Inflammatory macrophage (primary cell): Measurements from ENCODE around the gene YPEL1.
"Not testable (repeated sequence)": the region's sequence is repeated elsewhere in the genome, so short reads cannot be mapped to it uniquely, and the experiment has no call there.

Source experiments
- DNase-seq, 2 donors: peaks; one replicate each; pipeline ENCODE4 v3.0.0-alpha.2; 2020 to 2022

The YPEL1 gene

DNA sequence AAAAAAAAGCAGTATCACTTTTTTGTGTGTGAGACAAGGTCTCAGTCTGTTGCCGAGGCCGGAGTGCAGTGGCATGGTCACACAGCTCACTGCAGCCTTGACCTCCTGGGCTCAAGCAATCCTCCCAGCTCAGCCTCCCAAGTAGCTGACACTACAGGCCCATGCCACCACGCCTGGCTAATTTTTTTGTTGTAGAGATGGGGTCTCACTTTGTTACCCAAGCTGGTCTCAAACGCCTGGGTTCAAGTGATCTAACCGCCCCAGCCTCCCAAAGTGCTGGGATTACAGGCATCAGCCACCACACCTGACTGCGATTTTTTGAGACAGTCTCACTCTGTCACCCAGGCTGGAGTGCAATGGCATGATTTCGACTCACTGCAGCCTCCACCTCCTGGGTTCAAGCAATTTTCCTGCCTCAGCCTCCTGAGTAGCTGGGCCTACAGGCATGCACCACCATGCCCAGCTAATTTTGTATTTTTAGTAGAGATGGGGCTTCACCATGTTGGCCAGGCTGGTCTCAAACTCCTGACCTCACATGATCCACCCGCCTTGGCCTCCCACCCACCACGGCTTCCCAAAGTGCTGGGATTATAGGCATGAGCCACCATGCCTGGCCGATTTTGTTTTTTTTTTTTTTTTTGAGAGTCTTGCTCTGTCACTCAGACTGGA, 15.3 kb downstream of the YPEL1 start:
- DNase-seq, result not testable (repeated sequence)

GRCh38 chr22:21719024-21719423, 16.6 kb downstream of the YPEL1 start:
- peak; percentile 48 to 67 for DNase-seq

- DNase-seq, result no peak
Observed at GRCh38 chr22:21718499-21718898, 17.1 kb downstream of the YPEL1 start.

- not testable (repeated sequence) for DNase-seq
Observed at GRCh38 chr22:21716395-21717122, 19.0 kb downstream of the YPEL1 start.

DNA sequence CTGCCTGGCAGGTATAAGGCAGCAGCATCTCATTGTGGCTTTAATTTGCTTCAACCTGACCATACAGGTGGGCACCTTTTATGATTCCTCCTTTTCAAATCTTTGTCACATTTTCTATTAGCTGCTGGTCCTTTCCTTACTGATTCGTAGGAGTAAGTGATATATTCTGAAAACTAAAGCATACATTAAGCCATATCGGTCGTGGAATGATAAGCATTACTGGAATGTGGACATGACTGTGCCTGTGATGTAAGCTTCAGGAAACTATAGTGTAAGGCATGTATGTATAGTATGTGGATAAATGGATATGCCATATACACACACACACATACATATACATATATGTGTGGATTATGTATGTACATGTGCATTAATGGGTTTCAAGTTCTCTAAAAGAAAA, 20.8 kb downstream of the YPEL1 start:
- no peak for DNase-seq

DNA sequence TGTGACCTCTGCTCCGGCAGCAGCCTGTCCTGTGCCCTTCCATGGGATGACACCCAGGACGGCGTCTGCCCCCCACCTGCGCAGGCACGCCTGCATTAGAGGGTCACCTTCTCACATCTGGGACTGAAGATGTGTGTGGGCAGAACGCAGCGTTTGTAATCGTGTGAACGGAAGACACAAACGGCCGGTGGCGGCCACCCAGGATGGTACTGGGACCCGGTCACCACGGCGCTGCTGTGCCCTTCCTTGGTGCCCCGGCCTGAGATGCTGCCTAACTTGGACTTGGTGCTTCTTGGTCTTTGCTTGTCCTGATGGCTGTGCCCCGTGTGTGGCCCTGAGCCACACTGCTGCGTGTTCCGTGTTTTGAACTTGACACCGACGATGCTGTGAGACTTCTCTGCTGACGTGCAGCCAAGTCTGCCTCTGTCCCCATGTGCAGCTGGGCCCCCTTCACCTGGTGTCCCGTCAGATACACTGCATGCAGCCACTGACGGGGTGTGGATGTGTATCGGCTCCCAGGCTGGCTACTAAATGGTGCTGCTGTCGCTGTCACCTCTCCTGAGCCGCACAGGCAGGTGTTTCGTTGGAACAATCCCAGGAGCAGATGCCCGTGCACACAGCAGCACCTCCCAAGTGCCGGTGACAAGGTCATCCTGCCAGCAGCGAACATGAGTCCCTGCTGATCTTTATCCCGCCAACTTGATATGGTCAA, 21.4 kb downstream of the YPEL1 start:
- DNase-seq, result no peak

DNA sequence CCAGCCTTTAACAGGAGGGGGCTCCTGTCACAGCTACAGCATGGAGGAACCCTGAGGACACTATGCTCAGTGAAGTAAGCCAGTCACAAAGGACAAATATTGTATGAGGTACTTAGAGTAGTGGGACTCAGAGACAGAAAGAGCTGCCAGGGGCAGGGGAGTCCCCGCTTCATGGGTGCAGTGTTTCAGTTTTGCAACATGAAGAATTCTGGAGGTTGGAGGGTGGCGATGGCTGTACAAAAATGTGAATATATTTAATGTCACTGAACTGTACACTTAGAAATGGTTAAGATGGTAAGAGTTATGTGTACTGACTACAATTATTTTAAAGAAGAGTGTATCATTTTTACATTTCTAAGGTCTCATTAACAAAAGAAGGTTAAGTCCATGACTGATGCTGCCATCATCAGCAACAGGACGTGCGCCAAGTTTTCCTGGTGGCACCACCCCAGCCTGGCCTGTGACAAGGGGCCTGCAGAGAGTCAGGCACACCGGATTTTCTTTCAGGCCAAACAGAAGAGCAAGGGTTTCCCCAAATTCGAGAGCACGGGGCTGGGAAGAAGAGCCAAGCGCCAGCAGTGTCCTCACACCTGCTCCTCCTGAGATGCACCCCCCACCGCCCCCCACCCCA, 22.1 kb downstream of the YPEL1 start:
- DNase-seq, result no peak

- DNase-seq, result peak; percentile 65 to 74
Observed at GRCh38 chr22:21712751-21713427, 22.7 kb downstream of the YPEL1 start.

GRCh38 chr22:21711851-21712250, 23.7 kb downstream of the YPEL1 start:
- no peak for DNase-seq

DNA sequence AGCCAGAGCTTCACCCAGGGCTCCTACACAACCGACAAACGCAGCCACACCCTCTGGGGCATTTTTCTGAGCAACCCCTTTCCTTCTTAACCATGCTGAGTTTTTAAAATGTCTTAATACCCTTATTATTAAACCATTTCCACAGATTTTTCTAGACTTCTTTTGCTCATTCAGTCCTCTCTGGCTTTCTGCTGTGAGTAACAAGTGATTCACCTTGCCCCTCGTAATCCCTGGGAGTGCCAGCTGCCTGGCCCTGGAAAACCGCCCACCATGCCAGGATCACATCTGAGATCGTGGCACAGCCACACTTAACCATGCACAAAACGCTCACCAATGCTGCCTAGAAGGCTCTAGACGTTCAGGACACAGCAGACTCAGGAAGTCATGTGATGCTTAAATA, 25.4 kb downstream of the YPEL1 start:
- no peak for DNase-seq

DNA sequence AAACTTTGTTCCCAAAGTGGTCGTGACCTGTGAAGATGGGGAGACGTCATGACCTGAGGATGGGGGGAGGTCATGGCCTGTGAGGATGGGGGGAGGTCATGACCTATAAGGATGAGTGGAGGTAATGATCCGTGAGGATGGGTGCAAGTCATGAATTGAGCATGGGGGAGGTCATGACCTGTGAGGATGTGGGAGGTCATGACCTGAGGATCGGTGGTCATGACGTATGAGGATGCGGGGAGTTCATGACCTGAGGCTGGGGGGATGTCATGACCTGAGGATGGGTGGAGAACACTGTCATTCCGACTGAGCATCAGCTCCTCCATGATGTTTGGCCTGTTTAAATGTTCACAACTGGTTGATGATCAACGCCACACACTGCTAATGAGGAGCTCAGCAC, 25.9 kb downstream of the YPEL1 start:
- DNase-seq, result no peak

DNA sequence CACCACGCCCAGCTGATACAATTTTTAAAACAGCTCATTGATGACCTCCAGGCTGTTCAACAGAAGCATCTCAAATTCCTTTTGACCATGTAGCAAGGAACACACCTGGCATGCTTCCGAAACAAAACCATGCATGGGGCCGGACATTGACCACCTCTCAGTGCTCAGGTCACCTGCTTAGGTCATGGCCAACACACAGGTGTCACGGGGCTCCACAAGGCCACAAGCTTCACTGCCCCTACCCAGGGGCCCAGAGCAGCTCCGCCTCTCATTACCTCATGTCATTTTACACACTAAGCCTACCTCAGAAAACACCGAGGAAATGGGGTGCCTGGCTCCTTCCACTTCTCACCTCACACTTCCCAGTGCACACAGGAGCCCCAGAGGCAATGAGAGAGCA, 26.6 kb downstream of the YPEL1 start:
- DNase-seq, result no peak

DNA sequence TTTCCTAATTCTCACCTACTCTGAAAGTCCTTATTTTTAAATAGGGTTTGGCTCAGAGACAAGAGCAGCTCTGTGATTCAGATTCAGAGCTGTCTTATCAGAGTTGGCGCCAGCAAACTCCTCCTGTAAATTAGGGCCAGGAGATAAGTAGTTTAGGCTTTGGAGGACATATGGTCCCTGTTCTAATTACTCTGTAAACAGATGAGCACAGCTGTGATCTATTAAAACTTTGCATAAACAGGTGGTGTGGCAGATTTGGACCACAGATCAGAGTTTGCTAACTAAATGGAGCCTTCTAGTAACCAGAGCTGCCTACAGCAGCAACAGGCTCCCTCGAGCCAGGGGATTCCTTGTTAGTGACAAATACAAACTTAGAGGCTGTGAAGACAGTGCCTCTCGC, 27.9 kb downstream of the YPEL1 start:
- DNase-seq, result no peak

GRCh38 chr22:21703684-21704316, 31.8 kb downstream of the YPEL1 start:
- no peak for DNase-seq

- DNase-seq, result no peak
Observed at GRCh38 chr22:21702700-21703683, 32.6 kb downstream of the YPEL1 start.

DNA sequence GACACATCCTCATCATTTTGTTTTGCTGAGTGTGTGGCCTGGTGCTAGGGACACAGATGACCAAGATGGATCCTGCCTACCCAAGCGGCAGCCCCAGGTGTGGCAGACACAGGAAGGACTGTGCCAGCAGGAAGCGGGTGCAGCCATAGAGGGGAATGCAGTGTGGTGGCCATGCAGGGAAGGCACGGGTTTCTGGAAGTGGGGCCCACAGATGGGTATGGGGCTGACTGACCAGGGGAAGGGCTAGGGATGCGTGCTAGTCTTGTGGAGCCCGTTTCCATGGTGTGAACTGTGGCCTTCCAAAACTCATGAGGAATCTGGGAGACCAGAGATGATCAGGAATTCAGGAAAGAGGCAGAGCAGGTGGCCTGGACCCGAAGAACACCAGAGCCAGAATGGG, 33.5 kb downstream of the YPEL1 start:
- no peak for DNase-seq

GRCh38 chr22:21701384-21701971, 34.1 kb downstream of the YPEL1 start:
- DNase-seq, result no peak

DNA sequence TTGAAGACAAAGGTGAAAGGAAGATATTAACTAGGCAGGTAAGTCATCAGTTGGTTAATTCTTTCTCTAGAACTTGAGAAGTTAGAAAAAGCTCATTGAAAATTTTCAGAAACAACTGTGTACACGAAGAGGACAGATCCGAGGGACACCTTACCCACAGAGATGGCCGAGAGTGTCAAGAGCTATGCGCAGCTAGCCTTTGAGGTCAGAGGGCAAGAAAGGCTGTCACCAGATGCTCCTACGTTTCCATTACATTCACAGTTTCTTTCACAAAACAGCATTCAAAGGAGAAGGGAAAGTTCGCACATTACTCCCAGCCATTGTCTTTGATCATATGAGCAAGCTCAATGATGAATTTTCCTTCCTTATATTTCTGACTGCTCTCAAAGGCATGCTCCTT, 34.8 kb downstream of the YPEL1 start:
- DNase-seq, result no peak

- no peak for DNase-seq
Observed at GRCh38 chr22:21699643-21700042, 36.0 kb downstream of the YPEL1 start.
